Stimulated activated CD4-positive, alpha-beta T cell treated with anti-CD3 and anti-CD28 coated beads, Interleukin-1b, Interleukin-23, amount 100 ng/mL, for 1 hour (primary cell): Measurements from ENCODE around the gene NPHP4.
"Not testable (repeated sequence)": the region's sequence is repeated elsewhere in the genome, so short reads cannot be mapped to it uniquely, and the experiment has no call there.

Source experiments
- DNase-seq, 2 donors: peaks; one replicate each; pipeline ENCODE4 v3.0.0-alpha.2; 2020; ENCODE audit warnings: low read depth in 2 of 2

NPHP4 gene

DNA sequence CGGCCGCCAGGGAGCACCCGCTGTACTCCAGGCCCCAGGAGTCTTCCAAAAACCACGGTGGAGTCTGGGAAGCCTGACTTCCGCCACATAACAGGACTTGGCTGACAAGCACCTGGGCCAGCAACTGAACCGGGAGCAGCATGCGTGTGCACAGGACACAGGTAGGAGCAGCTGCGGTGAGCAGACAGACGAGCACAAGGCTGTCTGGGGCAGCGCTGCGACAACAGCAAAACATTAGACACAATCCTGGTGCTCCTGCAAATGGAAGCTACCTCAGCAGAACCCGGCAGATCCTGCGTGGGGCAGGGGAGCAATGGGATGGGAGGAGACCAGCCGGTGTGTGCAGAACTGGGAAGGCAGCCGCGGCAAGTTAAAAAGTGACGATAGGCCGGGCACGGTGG is 80.4 kb downstream of the NPHP4 start:
- DNase-seq, result no peak

DNA sequence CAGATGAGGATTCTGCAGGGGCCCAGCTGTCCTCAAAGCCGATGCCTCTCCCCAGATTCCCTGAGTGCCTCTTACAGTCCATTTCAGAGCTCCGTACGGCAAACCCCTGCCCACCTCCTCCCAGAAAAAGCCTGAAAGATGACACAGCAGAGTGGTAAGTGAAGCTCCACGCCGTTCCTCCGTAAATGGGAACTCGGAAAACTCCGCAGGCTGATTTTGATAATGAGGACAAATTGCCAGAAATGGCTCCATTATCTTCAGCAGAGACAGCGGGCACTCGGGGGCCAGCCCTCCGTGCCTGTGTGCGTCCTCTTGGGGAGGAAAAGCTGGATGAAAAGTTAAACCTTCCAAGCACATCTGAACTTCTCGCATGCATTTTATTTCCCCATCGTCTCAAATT is 81.1 kb downstream of the NPHP4 start:
- no peak for DNase-seq

DNA sequence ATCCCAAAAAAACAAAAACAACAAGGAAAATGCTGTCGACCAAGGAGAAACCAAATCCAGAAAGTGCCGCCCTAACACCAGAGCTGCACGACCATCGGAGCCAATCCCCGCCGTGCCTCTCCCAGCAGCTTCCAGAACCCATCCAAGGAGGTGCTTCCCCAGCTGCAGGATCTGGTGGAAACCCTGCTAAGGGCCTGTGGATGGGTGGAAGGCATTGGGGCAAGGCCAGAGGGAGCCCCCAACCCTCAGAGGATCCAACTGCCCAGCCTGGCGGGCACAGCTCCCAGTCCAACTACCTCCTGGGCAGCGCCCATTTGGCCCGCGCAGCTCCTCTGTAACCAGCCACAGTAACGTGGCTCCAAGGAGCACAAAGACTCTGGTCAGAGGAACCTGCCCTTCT is 81.6 kb downstream of the NPHP4 start:
- no peak for DNase-seq

DNA sequence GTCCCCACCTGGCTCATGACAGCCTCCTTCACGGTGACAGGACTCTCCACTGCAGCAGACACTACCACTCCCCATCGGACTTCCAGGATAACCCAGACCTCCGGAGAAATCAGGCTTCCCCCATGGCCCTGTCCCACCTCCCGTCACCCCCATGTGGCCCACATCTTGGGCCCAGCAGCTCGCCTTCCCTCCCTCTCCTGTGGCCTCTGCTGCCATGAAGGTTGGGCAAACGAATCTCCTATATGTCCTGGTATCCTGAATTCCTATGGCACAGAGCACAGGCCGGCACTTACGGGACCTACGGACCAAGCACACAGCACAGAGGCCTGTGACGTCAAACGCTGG is 82.0 kb downstream of the NPHP4 start:
- no peak for DNase-seq

DNA sequence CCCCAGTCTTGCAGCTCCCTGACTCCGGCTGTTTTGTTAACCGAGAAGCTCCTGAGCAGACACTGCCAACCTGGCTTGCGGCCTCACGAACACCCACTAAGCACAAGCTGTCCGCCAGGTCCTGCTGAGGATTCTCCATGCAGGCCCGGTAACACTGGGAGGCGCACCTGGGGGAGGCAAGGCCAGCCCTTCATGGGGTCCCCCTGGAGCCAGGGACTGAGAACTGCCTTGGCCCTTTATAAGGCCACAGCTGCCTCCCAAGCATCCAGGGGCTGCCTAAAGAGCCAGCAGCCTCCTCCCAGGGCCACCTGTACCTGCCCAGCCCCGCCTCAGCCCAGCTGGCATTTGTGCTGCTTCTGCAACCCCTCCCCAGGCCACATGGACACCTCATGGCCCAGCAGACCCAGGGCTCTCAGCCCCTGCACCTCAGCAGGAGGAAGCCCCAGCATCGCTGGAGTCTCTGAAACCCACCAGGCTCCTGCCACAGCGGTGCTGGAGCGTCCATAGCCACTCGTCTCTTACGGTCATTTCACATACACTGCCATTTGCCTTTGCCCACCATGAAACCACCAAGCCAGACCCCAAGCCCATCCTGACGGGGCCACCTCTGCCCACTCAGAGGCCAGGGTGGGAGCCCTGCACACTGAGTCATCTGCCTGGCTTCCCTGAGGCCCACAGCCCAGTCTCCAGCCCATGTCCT is 82.5 kb downstream of the NPHP4 start:
- no peak for DNase-seq

DNA sequence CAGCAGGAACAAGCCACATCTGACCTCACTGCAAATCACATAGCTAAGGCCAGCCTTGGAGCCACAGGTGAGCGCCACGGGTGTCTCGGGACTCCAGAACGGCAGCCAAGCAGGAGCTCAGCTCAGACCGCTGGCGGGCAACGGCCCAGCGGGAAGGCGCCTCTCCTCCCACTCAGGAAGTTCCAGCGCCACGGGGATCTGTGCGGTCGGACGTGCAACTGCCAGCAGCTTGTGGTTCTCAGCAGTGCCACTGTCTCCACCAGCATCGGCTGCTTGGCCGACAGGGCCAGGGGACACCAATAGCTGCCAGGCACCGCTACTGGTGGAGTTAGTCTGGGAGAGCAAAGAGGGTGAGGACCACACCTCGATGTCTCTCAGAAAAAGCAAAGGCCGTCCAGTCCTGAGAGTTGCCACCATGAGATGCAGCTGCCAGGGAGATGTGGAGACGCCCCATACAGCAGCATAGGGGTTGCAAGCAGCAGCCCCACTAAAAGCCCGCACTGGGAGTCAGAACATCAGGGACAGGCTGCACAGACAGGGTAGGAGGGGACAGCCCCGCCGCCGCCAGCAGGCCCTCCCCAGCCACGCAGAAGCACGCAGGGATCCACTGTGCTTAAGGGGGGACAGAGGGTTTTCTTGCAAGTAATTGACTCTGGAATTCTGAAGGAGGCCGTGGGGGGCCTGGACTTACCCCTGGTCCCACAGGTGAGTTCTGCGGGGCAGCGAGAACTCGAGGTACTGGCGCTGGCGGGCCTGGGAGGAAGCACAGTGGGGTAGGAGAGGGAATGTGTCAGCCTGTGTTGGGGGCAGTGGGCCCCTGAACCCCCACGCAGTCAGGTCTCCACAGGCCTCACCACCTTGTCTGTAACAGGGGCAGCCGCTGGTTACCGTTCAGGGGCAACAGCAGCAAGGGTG is 83.5 kb downstream of the NPHP4 start:
- no peak for DNase-seq

DNA sequence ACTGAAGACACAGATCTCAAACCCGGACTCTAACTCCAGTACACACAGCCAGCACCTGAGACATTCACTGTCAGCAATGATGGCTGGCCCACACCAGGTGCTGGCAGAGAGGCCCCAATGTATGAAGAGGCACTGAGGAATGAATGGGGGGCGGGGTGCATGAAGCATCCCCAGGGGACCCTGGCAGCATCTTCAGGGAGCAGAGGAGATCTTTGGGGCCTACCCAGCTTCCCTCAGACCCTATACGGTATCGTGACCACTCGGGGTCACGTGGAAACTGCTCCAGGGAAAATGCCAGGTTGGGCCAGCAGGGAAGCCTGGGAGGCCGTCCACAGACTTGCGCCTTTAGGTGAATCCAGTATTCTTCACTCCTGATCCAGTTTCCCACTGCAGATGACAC is 84.3 kb downstream of the NPHP4 start:
- DNase-seq, result no peak

DNA sequence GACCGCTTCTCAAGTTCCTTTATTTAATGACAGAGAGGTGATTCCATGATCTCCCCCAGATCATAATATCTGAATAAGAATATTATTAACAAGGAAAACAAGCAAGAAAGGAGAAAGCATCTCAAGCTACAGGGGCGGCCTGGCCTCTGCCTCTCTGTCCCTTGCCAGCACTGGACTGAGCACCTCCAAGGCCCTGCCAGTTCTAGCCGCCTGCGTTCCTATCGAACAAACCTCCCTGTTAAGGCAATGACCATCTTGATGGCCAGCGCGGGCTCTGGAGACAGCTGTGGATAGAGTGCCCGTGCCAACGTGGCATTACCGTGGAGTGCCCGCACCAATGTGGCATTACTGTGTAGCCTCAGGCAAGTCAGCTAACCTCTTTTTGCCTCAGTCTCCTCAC is 84.8 kb downstream of the NPHP4 start:
- DNase-seq, result no peak

DNA sequence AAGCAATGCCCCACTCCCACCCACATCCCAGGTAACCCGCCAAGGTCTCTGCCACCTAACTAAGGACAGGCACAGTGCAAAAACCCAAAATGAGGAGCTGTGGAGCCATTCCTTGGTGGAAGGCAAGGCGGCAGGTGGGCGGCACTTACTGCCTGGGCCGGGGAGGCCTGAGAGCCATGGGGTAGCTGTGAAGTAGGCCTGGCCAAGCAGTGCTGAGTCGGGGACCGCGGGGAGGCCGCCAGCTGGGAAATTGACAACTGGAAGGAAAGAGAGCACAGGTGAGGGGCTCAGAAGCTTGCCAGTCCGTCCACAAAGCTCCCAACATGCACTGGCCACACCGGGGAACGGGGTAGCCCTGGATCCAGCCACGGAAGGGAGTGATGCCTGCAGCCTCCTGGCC is 85.3 kb downstream of the NPHP4 start:
- DNase-seq, result no peak

DNA sequence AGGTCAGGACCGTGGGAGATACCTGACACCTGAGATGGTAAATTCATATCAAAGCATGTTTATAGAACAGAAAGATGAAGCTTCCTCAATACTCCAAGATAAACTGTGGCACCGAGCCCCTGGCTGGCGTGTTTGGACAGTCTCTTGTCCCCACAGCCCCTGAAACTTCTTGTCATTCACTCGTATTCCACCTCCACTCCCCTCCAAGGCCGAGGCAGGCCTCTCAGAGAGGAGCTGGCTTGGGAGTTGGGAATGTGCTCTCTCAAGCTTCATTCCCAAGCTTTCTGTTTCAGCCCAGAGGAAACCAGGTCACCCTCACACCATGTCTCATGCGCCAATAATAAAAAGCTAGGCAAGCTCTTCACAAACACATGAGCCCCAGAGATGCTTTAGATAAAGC is 86.1 kb downstream of the NPHP4 start:
- no peak for DNase-seq

DNA sequence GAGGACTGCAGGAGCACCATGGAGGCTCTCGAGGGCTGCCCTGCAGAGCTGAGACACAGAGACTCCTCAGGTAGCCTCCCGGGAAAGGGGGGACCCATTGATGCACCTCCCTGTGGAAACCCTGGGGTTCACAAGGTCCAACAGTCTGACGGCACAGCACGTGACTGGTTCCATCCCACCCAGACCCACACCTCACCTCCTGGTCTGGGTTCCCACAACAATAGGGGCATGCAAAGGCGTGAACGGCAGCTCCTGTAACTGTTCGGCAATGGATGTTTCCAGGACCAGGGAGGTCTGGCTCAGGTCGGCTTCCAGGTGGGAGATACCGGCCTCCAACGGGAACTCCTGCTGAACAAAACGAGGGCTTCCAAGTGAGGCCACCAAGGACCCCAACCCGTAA is 86.8 kb downstream of the NPHP4 start:
- no peak for DNase-seq

DNA sequence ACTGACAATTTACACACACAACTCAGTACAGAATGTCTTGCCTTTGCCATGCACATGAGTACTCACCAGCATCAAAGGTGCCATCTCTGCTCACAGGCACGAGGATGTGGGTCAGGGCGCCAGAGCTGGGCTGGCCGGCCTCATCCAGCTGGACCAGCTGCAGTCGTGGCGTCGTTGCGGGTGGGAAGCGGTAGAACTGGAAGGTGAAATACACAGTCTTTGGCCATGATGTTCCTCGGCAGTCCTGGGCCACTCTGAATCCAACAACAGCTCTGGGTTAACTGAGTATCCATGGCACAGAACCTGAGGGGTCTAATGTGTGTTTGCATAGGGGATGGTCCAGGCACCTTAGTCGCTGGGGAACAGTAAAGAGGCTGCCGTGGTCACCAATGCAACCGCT is 87.7 kb downstream of the NPHP4 start:
- DNase-seq, result no peak

DNA sequence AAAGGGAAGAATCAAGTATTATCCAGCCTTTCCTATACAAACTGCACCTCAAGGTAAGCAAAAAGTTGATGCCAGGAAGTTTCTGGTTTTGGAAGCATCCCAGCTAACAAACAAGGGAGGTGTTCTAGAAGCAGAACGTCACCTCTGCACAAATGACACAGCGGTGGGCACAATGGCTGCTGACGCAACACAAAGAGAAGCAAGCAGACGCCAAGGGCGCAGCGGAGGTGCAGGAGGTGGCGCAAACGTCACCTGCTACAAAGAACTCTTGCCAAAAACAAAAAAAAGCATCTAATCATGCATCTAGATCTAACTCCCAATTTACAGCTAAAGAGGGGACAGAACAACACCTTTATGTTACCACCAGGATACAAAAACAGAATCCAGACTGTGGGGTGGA is 88.5 kb downstream of the NPHP4 start:
- DNase-seq, result no peak

DNA sequence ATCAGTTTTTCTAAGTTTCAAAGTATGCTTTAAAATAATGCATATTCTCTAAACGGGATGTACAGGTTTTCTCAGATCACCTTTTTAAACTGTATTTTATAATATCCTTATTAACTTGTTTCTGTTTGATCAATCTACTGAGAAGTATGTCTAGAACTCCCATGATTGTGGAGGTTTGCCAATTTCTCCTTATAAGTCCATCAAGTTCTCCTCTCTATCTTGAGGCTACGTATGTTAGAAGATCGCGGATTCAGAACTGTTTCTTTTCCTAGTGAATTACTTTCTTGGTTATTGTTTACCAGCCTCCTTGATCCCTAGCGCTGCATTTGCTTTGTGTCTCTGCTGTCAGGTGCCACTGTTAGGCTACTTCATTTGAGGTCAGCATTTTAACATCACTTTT is 89.2 kb downstream of the NPHP4 start:
- DNase-seq, result no peak

DNA sequence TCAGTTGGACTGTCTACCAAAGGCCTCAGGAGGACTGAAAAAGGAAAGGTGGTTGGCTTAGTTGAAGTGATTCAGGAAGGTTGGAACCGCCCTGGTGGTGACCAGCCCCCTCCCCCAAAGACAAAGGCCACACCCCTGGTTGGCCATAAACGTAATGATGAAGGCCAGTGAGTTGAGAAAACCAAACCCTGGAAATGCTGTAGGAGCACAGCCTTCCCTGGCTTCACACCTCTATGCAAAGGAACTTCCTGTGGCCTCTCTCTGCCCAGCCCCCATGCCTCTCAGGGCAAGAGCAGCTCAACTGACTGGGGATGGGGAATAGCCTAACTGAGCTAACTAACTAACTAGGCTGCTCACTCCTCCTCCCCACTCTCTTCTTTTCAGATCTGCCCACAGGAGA is 90.4 kb downstream of the NPHP4 start:
- DNase-seq, result no peak

DNA sequence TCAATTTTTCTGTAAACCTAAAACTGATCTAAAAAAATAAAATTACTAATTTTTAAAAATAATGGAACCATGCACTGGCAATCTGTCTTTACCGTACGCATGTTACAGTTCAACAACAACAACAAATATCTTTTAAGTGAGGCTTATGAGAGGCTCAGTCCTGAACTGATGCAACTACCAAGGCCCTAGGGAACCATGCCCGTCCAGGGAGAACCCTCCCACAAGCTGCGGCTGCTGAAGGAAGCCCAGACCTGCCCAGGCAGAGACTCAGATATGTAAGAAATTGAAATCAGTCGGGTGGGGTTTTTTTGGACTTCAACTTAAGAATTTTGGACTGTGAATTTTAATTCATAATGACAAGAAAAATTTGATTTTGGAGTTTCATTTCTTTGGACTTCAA is 91.1 kb downstream of the NPHP4 start:
- no peak for DNase-seq

DNA sequence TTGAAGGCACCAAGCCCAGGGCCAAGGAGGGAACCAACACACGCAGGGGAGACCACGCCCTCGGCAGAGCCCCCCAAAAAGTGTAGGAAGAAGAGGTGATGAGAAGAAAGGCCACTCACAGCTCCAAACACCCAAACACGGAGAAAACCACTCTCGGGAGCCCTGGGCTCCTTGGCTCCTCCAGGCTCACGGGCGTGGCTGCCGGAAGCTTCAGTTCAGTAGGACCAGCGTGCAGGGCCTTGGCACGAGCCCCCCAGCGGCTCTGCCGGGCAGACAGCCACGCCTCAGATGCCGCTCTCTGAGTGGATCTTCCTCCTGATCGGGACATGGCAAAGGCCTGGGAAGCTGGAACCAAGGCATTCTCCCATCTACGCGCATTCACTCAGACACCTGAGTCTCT is 94.0 kb downstream of the NPHP4 start:
- no peak for DNase-seq

DNA sequence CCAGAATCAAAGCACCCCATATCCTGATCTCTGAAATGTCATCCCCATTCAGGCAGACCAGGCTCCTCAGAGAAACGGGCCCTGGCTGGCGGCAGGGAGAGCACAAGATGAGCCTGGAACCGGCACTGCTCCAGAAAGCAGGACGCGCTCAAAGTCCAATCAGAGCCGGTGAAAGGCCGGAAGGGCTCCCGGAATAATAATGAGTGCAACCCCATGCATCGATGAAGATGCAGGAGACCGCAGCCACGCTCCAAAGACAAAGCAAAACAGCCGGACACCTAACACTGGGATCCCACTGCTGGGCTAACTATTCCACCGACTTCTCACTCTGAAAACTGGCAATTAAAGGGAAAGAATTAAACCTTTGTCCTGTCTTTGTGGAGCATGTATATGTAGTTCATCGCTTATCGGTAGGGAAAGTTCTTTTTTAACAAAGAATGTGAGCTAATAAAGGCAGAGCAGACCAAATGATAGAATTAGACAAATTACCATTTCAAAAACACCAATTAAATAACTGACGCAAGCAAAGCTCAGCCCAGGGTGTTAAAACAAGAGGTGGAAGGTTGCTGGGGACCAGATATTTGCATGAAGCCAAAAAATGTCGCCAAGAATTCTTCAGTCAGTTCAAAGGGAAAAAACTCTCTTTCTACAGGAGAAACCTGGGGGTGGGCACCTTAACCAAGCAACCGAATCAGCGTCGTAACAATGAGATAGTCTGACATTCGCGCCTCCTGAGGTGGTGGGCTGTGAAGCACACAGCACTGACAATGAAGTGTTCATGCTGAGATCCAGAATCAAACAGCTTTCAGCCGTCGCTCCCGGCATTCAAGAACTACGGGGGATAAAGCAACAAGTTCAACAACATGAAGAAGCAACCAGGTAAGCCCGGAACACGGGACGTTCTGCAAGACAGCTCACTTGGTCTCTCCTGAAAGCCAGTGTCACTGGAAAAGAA is 95.2 kb downstream of the NPHP4 start:
- DNase-seq, result no peak

DNA sequence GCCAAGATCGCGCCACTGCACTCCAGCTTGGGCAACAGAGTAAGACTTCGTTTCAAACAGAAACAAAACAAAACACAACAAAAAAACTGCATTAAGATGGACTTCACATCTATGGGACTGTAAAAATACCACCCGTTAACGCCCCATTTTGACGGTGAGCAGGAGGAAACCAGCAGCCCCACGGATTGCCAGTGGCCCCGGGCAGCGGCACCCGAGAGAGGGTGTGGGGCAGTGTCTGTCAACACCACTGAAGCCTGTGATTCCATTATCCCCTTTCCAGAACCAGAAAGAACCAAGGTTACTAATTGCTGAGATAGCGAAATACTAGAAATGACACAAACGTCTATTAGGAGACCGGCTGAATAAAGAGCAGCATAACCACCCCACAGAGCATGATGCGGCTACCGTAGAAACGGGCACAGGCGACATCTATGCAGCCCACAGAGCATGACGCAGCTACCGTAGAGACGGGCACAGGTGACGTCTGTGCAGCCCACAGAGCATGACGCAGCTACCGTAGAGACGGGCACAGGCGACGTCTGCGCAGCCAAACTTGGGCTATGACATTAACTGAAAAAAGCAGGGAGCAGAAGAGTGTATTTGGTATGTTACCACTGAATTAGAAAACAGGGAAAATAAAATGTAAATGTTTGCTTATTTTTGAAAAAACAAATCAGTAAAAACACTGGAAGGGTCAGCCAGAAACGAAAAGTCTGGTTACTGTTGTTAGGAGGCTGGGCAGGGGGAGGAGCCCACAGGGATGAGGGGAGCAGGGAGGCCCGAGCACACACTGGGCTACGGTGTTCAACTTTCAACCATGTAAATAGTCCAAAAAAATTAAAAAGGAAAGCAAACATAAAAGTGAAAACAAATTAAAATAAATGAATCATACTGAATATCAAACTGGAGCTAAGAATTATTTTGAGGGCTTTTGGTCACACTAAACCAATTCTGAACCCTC is 96.5 kb downstream of the NPHP4 start:
- no peak for DNase-seq

DNA sequence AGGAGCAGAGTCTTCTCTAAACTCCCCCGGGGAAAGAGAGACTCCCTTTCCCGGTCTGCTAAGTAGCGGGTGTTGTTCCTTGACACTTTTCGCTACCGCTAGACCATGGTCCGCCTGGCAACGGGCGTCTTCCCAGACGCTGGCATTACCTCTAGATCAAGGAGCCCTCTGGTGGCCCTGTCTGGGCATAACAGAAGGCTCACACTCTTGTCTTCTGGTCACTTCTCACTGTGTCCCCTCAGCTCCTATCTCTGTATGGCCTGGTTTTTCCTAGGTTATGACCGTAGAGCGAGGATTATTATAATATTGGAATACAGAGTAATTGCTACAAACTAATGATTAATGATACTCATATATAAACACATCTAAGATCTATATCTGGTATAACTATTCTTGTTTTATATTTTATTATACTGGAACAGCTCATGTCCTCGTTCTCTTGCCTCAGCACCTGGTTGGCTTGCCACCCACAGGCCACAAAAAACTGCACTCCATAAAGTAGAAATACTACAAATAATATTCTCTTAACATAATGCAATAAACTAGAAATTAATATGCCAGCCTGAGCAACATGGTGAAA is 98.4 kb downstream of the NPHP4 start:
- not testable (repeated sequence) for DNase-seq

DNA sequence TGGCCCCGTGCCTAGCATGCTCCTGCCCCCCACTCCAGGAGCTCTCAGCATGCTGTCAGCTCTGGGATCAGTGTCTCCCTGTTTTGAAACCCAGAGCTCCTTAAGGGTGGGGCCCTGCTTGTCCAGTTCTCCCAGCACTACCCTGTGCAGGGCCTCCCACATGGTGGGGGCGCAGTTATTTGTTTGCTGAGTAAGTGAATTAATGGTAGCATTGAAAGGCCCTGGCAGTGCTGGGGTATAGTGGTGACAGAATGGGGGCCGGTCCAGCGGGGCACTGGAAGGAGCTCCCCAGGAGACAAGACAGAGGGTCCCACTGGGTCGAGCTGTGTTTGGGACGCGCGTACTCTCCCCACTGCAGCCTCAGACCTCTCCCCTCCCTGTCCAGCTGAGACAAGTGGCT is 99.9 kb downstream of the NPHP4 start:
- no peak for DNase-seq
